GM18519 (cell line): ENCODE measurements around the gene SEZ6L.
"Not testable (repeated sequence)": the region's sequence is repeated elsewhere in the genome, so short reads cannot be mapped to it uniquely, and the experiment has no call there.

ENCODE experiments used
- ATAC-seq: cut with Tn5 transposase; IDR thresholded peaks from one replicate; pipeline ENCODE4 v1.9.1; 2021; ENCODE audit warnings: mild to moderate bottlenecking, moderate library complexity; ENCODE audit not compliant: unreplicated experiment, low FRiP score

SEZ6L gene

GRCh38 chr22:26374391-26375026, 205.2 kb downstream of the SEZ6L start:
- no peak for ATAC-seq

GRCh38 chr22:26377170-26377830, 208.0 kb downstream of the SEZ6L start:
- ATAC-seq = no peak

- no peak for ATAC-seq
Observed at GRCh38 chr22:26380072-26380830, 211.0 kb downstream of the SEZ6L start.

- ATAC-seq = no peak
Observed at GRCh38 chr22:26382782-26383181, 213.5 kb downstream of the SEZ6L start.

GRCh38 chr22:26383968-26384556, 214.8 kb downstream of the SEZ6L start:
- no peak for ATAC-seq

- ATAC-seq = no peak
Observed at GRCh38 chr22:26385164-26385563, 215.9 kb downstream of the SEZ6L start.

- no peak for ATAC-seq
Observed at GRCh38 chr22:26389125-26389524, 219.9 kb downstream of the SEZ6L start.

- no peak for ATAC-seq
Observed at GRCh38 chr22:26391091-26391490, 221.8 kb downstream of the SEZ6L start.

GRCh38 chr22:26391623-26392022, 222.4 kb downstream of the SEZ6L start:
- ATAC-seq = no peak

GRCh38 chr22:26393929-26394328, 224.7 kb downstream of the SEZ6L start:
- ATAC-seq = no peak

- ATAC-seq = no peak
Observed at GRCh38 chr22:26394777-26395176, 225.5 kb downstream of the SEZ6L start.

GRCh38 chr22:26395926-26396325, 226.7 kb downstream of the SEZ6L start:
- ATAC-seq = no peak

GRCh38 chr22:26398741-26399153, 229.5 kb downstream of the SEZ6L start:
- no peak for ATAC-seq

- ATAC-seq = no peak
Observed at GRCh38 chr22:26399289-26399688, 230.0 kb downstream of the SEZ6L start.

- no peak for ATAC-seq
Observed at GRCh38 chr22:26401726-26402125, 232.5 kb downstream of the SEZ6L start.

- ATAC-seq = no peak
Observed at GRCh38 chr22:26404851-26405421, 235.7 kb downstream of the SEZ6L start.

GRCh38 chr22:26406118-26406517, 236.9 kb downstream of the SEZ6L start:
- ATAC-seq = no peak

- ATAC-seq = not testable (repeated sequence)
Observed at GRCh38 chr22:26408562-26409220, 239.4 kb downstream of the SEZ6L start.

GRCh38 chr22:26409719-26410335, 240.6 kb downstream of the SEZ6L start:
- no peak for ATAC-seq

GRCh38 chr22:26410386-26410785, 241.1 kb downstream of the SEZ6L start:
- ATAC-seq = no peak
